ENCODE measurements around the gene CUX1. TPM values are rescaled to one million over a fixed set of nuclear protein-coding genes. Genes with fewer than 3 reads are reported as not detected.
"Not testable (repeated sequence)": the region's sequence is repeated elsewhere in the genome, so short reads cannot be mapped to it uniquely, and the experiment has no call there.

CUX1 gene
- total RNA-seq, 2 experiments from 2014 or later = 21.1 to 22.4 TPM

GRCh38 chr7:101998029-101998905 lies 180.8 kb downstream of the CUX1 start:
- no peak for DNase-seq
- Mint-ChIP-seq H3K27ac (no peak overlapping the region), H3K36me3 (ENCODE audit: low read depth) (no peaks in the 10 kb centered on the region), H3K9me3 (no peaks in the 10 kb centered on the region), H3K27me3 (no peaks in the 10 kb centered on the region), H3K4me3 (no peak overlapping the region), H3K4me1 (no peaks in the 10 kb centered on the region)
- ChIA-PET CTCF (no interaction called here), POLR2A (no interaction called here)

DNA sequence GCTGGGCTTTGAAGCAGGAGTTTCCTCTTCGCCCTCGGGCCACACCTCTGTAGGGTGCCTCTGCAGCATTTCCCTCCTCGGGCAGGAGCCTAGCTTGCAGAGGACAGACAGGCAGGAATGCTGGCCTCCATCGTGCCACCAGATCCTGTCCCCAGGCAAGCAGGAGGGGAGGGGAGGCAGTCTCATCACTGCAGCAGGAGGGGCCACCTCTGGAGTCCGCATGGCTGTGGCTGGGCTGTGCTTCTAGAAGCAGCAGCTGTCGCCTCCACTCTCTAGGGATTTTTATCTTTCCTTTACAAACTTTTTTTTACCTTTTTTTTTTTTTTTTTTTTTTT lies 181.4 kb downstream of the CUX1 start:
- H3K27ac Mint-ChIP-seq = no peak overlapping the region

DNA sequence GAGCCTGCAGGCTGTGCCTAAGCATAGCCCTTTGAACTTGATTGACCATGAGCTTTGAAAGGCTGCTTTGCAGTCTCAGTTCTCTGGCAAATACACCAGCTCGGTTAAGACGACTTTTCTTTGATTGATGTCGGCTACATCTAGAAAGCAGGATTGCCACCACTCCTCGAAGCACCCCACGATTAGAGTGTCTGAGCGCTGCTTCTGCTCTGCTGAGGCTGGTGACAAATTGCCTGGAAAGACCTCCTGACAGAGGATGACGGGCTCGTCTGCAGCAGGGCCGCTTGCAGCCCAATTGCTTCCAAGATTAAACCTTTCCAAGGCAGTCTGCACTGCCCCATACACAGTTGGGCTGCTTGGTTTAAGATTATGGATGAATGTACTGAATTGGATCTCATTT lies 182.0 kb downstream of the CUX1 start:
- Mint-ChIP-seq H3K27me3 (no peaks in the 10 kb centered on the region), H3K9me3 (no peaks in the 10 kb centered on the region), H3K4me1 (no peaks in the 10 kb centered on the region), H3K36me3 (ENCODE audit: low read depth) (no peaks in the 10 kb centered on the region), H3K27ac (no peak overlapping the region), H3K4me3 (no peak overlapping the region)
- POLR2A ChIA-PET = no interaction called here
- no peak for DNase-seq
- CTCF ChIA-PET = no interaction called here

More for the DNA sequence above, 181.4 kb downstream of the CUX1 start:
- H3K9me3 Mint-ChIP-seq = no peaks in the 10 kb centered on the region
- POLR2A ChIA-PET = no interaction called here
- CTCF ChIA-PET = no interaction called here
- no peaks in the 10 kb centered on the region for H3K4me1 Mint-ChIP-seq
- no peaks in the 10 kb centered on the region for H3K27me3 Mint-ChIP-seq
- DNase-seq = no peak
- H3K4me3 Mint-ChIP-seq = no peak overlapping the region
- no peaks in the 10 kb centered on the region for H3K36me3 Mint-ChIP-seq (ENCODE audit: low read depth)

- POLR2A ChIA-PET = interaction anchor here (0.6 kb wide), 1 partner anchor 10 kb away, joined by 4 read pairs; no protein-coding TSS in a partner anchor
- H3K27ac Mint-ChIP-seq = no peak overlapping the region
- CTCF ChIA-PET = no interaction called here
Measured at GRCh38 chr7:102000123-102000522, 182.7 kb downstream of the CUX1 start.

GRCh38 chr7:102004229-102004628 lies 186.8 kb downstream of the CUX1 start:
- POLR2A ChIA-PET = interaction anchor here (0.6 kb wide), 1 partner anchor 390 kb away, joined by 3 read pairs; no protein-coding TSS in a partner anchor
- no peaks in the 10 kb centered on the region for H3K36me3 Mint-ChIP-seq (ENCODE audit: low read depth)

More at GRCh38 chr7:102000123-102000522, 182.7 kb downstream of the CUX1 start:
- Mint-ChIP-seq H3K27me3 (no peaks in the 10 kb centered on the region), H3K4me3 (no peak overlapping the region), H3K9me3 (no peaks in the 10 kb centered on the region), H3K36me3 (ENCODE audit: low read depth) (no peaks in the 10 kb centered on the region), H3K4me1 (no peaks in the 10 kb centered on the region)
- DNase-seq = no peak

GRCh38 chr7:102004848-102005247 lies 187.4 kb downstream of the CUX1 start:
- H3K36me3 Mint-ChIP-seq (ENCODE audit: low read depth) = no peaks in the 10 kb centered on the region
- no peaks in the 10 kb centered on the region for H3K9me3 Mint-ChIP-seq
- no peaks in the 10 kb centered on the region for H3K27me3 Mint-ChIP-seq
- POLR2A ChIA-PET = interaction anchor here (0.6 kb wide), 1 partner anchor 390 kb away, joined by 3 read pairs; no protein-coding TSS in a partner anchor
- no peak overlapping the region for H3K4me3 Mint-ChIP-seq
- H3K27ac Mint-ChIP-seq = no peak overlapping the region
- no peaks in the 10 kb centered on the region for H3K4me1 Mint-ChIP-seq
- DNase-seq = no peak
- CTCF ChIA-PET = no interaction called here

More at GRCh38 chr7:102004229-102004628, 186.8 kb downstream of the CUX1 start:
- no peak for DNase-seq
- CTCF ChIA-PET = no interaction called here
- H3K27ac Mint-ChIP-seq = no peak overlapping the region
- H3K4me1 Mint-ChIP-seq = no peaks in the 10 kb centered on the region
- H3K27me3 Mint-ChIP-seq = no peaks in the 10 kb centered on the region
- H3K4me3 Mint-ChIP-seq = no peak overlapping the region
- H3K9me3 Mint-ChIP-seq = no peaks in the 10 kb centered on the region

DNA sequence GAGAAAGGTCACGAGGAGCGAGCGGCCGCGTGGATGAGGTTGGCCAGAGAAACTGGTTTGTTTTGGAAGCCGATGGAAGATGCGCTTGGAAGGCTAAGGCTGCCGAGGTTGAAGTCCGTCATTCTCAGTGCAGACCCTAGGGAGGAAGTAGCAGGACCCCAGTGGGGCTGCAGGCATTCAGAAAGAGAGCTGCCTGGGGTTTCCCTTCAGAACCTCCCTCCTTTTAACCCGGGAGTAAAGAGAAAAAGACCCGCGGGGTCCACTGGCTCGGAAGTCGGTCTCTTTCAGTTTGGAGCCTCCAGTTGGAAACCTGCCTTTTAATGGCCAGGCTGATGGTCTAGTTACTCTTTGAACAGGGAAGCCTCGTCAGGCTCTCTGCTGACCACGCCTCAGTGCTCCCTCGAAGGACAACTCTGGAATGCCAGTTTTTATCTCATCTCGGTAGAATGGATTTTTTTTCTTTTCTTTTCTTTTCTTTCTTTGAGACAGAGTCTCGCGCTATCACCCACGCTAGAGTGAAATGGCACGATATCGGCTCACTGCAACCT lies 188.6 kb downstream of the CUX1 start:
- ChIA-PET POLR2A (no interaction called here), CTCF (no interaction called here)
- no peak for DNase-seq
- no peaks in the 10 kb centered on the region for H3K9me3 Mint-ChIP-seq
- no peak overlapping the region for H3K27ac Mint-ChIP-seq
- H3K4me1 Mint-ChIP-seq = no peaks in the 10 kb centered on the region
- H3K36me3 Mint-ChIP-seq (ENCODE audit: low read depth) = no peaks in the 10 kb centered on the region
- no peaks in the 10 kb centered on the region for H3K27me3 Mint-ChIP-seq
- H3K4me3 Mint-ChIP-seq = no peak overlapping the region

DNA sequence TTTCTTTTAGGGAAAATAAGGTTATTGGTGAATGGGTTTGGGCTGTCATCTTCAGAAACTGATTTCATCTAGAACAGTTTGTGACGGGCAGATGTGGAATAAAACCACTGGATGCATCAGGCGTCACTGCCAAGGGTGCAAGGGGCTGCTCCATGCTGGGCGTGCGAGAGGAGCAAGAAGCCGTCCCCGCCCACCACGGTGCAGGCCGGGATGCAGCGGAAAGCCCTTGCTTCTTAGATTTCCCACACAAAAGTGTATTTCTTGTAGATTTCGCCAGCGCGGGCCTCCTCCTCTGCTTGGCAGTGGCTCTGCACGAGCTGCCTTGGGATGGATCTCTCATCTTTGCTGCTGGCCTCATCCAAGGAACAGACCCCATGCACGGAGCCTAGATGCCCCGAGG lies 189.3 kb downstream of the CUX1 start:
- Mint-ChIP-seq H3K36me3 (ENCODE audit: low read depth) (no peaks in the 10 kb centered on the region), H3K27ac (no peak overlapping the region), H3K4me3 (no peak overlapping the region), H3K4me1 (no peaks in the 10 kb centered on the region), H3K27me3 (no peaks in the 10 kb centered on the region), H3K9me3 (no peaks in the 10 kb centered on the region)
- ChIA-PET CTCF (no interaction called here), POLR2A (no interaction called here)
- no peak for DNase-seq

DNA sequence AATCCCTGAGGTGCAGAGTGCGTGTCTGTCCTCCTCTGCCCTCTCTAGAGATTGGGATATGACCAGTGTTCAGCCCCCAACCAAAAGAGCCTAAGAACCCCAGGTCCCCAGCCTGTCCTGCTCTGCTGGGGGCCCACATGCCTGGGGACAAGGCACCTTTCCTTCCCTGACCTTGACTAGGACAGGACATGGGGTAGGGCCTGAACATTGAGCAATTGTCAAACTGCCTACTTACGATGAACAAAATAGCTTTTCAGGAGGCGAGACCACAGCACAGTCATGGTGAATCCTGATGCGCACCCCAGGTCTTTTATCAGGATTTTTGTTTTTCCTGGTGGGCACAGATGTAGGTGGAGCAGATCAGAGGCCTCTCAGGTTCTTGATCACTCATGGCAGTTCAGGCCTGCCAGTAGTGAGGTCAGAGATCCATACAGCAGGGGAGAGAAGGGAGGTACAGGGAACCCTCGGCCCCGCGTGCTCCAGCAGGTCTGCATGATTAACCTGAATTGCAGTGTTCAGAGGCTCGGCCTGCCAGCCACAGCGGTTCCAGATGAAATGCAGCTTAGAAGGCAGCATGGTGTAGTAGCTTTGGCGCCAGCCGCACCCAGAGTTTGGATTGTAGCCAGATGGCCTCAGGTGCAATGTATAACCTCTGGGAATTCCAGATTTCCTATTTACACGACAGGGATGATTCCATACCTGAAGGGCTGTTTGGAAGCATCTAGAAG lies 191.3 kb downstream of the CUX1 start:
- DNase-seq = no peak
- ChIA-PET CTCF (no interaction called here), POLR2A (no interaction called here)
- Mint-ChIP-seq H3K27ac (no peak overlapping the region), H3K9me3 (no peaks in the 10 kb centered on the region), H3K4me1 (no peaks in the 10 kb centered on the region), H3K36me3 (ENCODE audit: low read depth) (no peaks in the 10 kb centered on the region), H3K4me3 (no peak overlapping the region), H3K27me3 (no peaks in the 10 kb centered on the region)

DNA sequence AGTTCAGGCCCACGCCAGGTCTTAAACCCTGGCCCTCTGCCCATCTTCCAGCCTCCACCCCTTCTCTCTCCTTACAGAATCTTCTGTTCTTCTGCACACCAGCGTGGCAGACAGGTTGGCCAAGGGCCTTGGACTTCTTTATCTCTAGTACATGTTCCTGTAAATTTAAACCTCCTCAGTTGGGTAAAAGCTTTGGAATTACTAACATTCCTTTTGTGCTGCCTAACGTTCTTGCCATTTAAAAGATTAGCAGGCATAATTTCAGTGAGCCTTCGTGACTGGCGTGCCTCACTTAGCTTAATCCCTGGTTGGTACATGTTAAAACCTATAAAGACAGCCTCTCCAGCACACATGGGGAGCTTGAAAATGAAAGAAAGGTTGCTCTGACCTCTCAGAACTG lies 192.2 kb downstream of the CUX1 start:
- no peaks in the 10 kb centered on the region for H3K27me3 Mint-ChIP-seq
- DNase-seq = no peak
- no peaks in the 10 kb centered on the region for H3K4me1 Mint-ChIP-seq
- no peak overlapping the region for H3K27ac Mint-ChIP-seq
- no peak overlapping the region for H3K4me3 Mint-ChIP-seq
- no peaks in the 10 kb centered on the region for H3K36me3 Mint-ChIP-seq (ENCODE audit: low read depth)
- POLR2A ChIA-PET = interaction anchor here (0.6 kb wide), 1 partner anchor 627 kb away, joined by 3 read pairs; no protein-coding TSS in a partner anchor
- H3K9me3 Mint-ChIP-seq = no peaks in the 10 kb centered on the region
- CTCF ChIA-PET = no interaction called here

DNA sequence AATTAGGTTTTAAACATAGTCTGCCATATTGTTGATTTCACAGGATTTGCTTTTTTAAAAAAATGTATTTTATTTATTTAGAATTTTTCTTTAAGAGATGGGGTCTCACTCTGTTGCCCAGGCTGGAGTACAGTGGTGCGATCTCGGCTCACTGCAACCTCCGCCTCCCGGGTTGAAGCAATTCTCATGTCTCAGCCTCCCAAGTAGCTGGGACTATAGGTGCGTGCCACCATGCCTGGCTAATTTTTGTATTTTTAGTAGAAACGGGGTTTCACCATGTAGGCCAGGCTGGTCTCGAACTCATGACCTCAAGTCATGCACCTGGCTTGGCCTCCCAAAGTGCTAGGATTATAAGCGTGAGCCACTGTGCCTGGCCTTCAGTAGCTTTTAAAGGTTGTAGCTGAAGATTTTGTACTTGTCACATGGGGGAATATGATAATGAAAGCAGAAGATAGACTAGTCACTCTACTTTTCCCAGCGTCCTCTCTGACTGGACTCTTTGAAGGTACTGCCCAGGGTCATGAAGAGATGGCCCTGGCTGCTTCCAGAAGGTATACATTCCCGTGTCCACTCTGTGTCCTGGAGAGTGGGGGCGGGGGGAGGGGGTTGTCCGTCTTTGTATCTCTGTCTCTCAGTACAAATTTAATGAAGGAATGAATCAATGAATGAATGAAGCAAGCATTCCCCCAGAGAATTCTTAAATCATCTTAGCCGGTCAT lies 194.8 kb downstream of the CUX1 start:
- CTCF ChIA-PET; H3K36me3 Mint-ChIP-seq (ENCODE audit: low read depth); H3K9me3 Mint-ChIP-seq; H3K4me3 Mint-ChIP-seq; H3K27me3 Mint-ChIP-seq; H3K4me1 Mint-ChIP-seq; DNase-seq; POLR2A ChIA-PET; H3K27ac Mint-ChIP-seq: not testable (repeated sequence)

DNA sequence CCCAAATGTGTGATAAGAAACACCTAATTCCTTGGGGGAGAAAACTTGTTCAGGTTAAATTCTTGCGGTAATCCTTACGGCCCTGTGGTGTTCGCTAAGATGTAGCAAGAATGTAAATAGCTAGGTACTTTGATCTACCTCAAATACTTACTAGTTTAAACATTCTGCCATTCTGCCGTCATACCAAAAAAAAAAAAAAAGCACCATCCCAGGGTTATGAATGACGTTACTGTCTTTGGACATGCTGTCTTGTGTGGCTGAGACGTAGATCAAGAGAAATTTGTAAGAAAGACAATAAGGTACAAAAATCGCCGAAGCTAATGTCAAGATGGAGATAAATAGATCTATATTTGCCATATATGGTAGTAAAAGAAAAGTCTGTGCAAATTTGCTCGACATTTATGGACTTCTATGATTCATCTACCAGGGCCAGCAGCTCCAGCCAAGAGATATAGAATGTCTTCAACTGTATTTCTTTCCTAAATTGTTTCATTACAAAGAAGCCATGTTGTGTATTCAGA lies 195.6 kb downstream of the CUX1 start:
- Mint-ChIP-seq H3K9me3 (no peaks in the 10 kb centered on the region), H3K27ac (no peak overlapping the region), H3K4me3 (no peak overlapping the region), H3K36me3 (ENCODE audit: low read depth) (no peaks in the 10 kb centered on the region), H3K4me1 (no peaks in the 10 kb centered on the region), H3K27me3 (no peaks in the 10 kb centered on the region)
- DNase-seq = no peak
- CTCF ChIA-PET = no interaction called here
- POLR2A ChIA-PET = no interaction called here

- no peak overlapping the region for H3K4me3 Mint-ChIP-seq
- CTCF ChIA-PET = interaction anchor here (0.6 kb wide), 1 partner anchor 158 kb away, joined by 3 read pairs; no protein-coding TSS in a partner anchor
- no peak for DNase-seq
- POLR2A ChIA-PET = no interaction called here
- H3K27ac Mint-ChIP-seq = no peak overlapping the region
- H3K4me1 Mint-ChIP-seq = no peaks in the 10 kb centered on the region
- no peaks in the 10 kb centered on the region for H3K36me3 Mint-ChIP-seq (ENCODE audit: low read depth)
- H3K9me3 Mint-ChIP-seq = no peaks in the 10 kb centered on the region
- no peaks in the 10 kb centered on the region for H3K27me3 Mint-ChIP-seq
Measured at GRCh38 chr7:102018876-102019275, 201.4 kb downstream of the CUX1 start.
